LNCaP clone FGC (cell line): ENCODE data around the gene DHRS1.

Experiments used
- DNase-seq: peaks from one replicate; pipeline ENCODE4 v3.0.0-alpha.2; 2011; ENCODE audit warnings: low read depth
- H3K4me3 ChIP-seq: 2 replicates; pipeline ENCODE4 v1.5.1; 2011; ENCODE audit warnings: mild to moderate bottlenecking, low read depth, low read length, control low read depth
- TF ChIP-seq, protein P1 (sequence below): IDR thresholded peaks from 2 replicates; pipeline ENCODE4 v1.5.1; 2012; ENCODE audit warnings: mild to moderate bottlenecking; ENCODE audit not compliant: control insufficient read depth, insufficient read depth; ENCODE audit errors: extremely low read depth

The DHRS1 gene

DNA sequence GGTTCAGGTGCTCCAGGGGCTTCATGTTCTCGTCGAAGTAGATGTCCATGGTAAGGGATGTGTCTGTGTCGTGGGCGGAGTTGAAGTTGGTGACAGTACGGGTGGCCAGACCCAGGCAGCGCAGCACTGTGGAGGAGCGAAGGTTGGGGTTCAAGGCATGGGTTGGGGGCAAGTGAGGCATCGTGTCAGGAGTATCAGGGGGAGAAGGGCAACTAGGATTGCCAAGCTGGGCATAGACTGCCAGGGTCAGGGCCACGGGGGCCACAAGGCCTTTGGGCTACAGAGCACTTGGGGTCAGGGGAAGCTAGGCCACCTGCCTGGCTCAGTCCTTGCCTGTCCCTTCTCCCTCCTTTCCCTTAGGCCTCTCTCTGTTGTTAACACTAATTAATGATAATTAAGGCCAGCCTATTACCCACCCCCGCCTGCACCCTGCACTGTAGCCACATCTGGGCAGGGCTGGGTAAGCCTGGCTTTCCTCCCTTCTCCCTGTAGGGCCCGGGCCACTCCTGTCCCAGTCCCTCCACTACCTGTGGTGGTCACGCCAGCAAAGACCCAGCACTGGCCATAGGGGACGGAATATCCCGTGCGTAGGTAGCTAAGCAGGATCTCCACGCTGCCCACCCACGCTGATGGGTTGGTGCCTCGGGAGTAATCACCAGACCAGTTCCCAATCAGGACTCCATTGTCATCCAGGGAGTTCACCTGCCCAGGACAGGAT is 40.9 kb downstream of the DHRS1 start:
- no peak overlapping the region for H3K4me3 ChIP-seq
- TF ChIP-seq, protein P1, sequence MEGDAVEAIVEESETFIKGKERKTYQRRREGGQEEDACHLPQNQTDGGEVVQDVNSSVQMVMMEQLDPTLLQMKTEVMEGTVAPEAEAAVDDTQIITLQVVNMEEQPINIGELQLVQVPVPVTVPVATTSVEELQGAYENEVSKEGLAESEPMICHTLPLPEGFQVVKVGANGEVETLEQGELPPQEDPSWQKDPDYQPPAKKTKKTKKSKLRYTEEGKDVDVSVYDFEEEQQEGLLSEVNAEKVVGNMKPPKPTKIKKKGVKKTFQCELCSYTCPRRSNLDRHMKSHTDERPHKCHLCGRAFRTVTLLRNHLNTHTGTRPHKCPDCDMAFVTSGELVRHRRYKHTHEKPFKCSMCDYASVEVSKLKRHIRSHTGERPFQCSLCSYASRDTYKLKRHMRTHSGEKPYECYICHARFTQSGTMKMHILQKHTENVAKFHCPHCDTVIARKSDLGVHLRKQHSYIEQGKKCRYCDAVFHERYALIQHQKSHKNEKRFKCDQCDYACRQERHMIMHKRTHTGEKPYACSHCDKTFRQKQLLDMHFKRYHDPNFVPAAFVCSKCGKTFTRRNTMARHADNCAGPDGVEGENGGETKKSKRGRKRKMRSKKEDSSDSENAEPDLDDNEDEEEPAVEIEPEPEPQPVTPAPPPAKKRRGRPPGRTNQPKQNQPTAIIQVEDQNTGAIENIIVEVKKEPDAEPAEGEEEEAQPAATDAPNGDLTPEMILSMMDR = no peak
- DNase-seq = no peak

DNA sequence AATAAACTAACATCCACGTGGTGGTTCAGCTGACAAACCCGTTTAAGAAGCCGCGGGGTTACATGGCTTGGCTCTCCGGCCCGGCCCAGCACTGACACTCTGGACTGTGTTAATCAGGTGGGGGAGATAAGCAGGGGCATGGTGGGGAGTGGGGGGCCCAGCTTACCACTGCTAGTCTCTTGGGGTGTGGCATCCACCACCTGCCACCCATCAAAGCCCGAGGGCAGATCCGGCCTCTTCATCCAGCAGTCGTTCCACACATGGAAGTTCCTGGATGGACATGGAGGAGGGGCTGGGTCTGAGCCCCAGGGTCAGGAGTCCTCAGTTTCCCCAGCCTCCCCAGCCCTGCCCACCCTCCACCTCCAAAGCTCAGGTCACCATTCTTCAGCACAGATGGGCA is 41.5 kb downstream of the DHRS1 start:
- TF ChIP-seq, protein P1 = no peak
- H3K4me3 ChIP-seq = no peak overlapping the region
- no peak for DNase-seq

DNA sequence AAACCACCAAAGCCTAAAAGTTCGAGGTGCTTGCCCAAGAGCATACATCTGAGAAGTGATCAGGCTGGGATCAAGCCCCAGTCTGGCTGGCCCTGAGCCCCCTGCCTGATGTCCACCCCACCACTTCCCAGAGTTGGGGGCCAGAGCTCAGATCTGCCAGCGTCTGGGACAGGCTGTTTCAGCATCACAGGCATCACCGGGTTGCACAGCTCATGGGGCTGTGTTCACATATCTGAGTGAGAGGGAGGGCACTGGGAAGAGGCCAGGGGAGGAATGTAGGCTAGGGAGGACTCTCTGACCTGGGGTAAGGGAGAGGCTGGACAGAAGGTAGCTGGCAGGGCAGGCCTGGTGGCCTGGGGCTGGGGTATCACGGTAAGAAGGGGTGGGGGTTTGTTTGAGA is 42.6 kb downstream of the DHRS1 start:
- TF ChIP-seq, protein P1 = no peak
- DNase-seq = no peak
- H3K4me3 ChIP-seq = no peak overlapping the region

DNA sequence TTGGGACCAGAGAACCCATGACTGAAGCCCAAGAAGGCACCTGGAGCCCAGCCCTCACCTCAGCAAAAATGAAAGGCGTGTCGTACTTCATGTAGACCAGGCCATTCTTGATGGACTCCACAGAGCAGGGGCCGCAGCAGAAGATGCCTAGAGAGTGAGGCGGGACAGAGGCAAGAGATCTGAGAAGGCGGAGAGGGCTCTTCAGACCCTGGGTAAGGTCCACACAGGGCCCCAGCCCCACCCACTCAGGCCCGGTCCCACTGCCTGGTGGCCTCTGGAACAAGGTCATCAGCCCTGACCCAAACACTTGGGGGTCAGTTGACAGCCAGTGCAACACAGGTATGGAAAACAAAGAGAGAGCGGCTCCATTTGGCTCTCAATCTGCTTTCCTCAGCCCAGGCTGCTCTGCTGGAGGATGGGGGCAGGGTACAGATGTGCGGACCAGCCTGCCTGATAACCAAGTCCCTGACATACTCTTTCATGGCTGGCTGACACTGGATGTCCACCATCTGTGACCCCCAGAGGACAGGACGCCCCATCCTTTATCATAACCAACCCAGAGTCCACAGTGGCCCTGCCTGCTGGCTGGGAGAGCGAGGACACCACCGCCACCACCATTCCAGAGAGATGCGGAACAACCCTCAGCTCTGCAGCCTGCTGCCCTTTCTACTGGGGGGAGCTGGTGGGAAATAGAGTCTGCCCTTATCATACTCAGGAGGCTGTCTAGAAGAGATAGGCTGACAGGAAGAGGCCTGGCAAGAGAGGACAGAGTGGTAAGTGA is 43.5 kb downstream of the DHRS1 start:
- H3K4me3 ChIP-seq = no peak overlapping the region
- DNase-seq = no peak
- TF ChIP-seq, protein P1 = no peak

DNA sequence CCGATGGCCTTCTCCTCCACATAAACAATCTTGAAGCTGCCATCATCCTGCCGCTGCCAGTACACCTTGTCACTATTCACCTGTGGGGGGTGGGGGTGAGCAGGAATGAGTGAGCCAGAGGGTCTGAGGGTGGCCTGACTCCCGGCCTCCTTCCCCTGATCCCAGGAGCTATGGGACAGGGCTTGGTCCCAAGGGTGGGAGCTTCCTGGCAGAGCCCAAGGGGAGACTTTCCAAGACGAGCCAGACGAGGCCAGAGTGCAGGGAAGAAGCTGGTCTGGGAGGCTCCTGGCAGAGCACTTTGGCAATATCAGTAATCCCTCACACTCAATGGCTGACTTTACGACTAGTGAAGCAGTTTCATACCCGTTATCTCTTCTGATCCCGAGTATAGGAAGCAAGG is 44.1 kb downstream of the DHRS1 start:
- no peak overlapping the region for H3K4me3 ChIP-seq
- no peak for DNase-seq
- TF ChIP-seq, protein P1 = no peak

DNA sequence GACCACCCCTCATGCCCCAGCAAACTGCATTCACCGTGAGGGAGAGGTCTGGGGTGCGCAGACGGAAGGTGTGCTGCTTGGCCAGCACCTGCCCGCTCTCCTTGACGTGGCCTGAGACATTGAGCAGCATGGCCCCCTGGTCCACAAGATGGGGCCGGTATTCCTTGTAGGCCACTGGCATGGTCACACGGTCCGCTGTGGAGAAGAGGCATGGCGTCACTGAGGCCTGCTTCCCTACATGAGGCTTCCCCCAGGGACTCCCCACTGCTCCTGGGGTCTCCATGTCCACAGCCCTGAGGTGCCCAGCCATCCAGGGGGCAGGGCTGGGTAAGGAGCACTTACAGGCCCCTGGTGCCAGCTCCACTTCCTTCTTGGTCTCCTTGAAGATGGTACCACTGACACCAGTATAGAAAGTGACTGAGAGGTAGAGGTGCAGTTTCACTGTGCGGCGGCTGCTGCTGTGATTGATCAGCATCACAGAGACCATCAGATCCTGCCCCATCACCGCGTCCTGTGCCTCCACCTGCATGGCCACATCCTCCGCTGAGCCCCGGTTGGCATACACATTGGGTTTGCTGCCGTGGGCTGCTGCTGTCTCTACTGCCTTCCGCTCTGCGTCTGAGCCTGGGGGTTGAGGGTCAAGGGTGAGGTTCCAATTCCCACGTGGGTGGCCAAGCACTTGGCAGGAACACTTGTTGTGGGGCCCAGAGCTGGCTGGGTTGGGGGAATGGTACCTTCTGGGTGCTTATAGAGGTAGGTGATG is 44.8 kb downstream of the DHRS1 start:
- no peak for DNase-seq
- TF ChIP-seq, protein P1 = no peak
- H3K4me3 ChIP-seq = no peak overlapping the region
